ENCODE data around the gene FBP2.
"Not testable (repeated sequence)": the region's sequence is repeated elsewhere in the genome, so short reads cannot be mapped to it uniquely, and the experiment has no call there.

FBP2 gene

GRCh38 chr9:94591876-94592275 is 1.7 kb downstream of the FBP2 start:
- TF ChIP-seq, protein P1, sequence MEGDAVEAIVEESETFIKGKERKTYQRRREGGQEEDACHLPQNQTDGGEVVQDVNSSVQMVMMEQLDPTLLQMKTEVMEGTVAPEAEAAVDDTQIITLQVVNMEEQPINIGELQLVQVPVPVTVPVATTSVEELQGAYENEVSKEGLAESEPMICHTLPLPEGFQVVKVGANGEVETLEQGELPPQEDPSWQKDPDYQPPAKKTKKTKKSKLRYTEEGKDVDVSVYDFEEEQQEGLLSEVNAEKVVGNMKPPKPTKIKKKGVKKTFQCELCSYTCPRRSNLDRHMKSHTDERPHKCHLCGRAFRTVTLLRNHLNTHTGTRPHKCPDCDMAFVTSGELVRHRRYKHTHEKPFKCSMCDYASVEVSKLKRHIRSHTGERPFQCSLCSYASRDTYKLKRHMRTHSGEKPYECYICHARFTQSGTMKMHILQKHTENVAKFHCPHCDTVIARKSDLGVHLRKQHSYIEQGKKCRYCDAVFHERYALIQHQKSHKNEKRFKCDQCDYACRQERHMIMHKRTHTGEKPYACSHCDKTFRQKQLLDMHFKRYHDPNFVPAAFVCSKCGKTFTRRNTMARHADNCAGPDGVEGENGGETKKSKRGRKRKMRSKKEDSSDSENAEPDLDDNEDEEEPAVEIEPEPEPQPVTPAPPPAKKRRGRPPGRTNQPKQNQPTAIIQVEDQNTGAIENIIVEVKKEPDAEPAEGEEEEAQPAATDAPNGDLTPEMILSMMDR (IDR thresholded peaks at IDR 0.05; ENCODE audit: insufficient read depth, missing control alignments): no peak
- FAIRE-seq (no peak), DNase-seq (ENCODE audit: insufficient read length, low spot score) (no peak)

- not testable (repeated sequence) for FAIRE-seq; DNase-seq (ENCODE audit: insufficient read length, low spot score)
Measured at GRCh38 chr9:94591046-94591545, 2.5 kb downstream of the FBP2 start.

DNA sequence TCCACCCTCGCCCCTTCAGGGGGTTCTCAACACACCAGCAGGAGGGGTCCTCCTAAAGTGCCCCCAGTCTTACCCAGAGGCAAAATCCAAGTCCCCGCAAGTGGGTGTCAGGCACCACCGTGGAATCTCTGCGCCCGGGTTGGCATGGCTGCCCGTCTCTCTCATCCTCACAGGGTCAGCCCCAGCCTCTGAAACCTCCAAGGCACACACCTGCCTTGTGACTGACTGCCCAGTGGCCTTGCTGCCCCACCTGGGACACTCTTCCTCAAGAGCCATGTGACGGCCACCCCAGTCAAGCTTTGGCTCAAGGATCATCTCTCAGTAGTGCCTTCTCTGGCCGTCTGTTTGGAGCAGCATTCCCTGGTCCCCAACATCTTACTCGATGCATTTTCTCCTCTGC is 4.9 kb downstream of the FBP2 start:
- TF ChIP-seq, protein P1 (IDR thresholded peaks at IDR 0.05; ENCODE audit: insufficient read depth, missing control alignments): no peak
- FAIRE-seq (no peak), DNase-seq (ENCODE audit: insufficient read length, low spot score) (no peak)

GRCh38 chr9:94586814-94587213 is 6.8 kb downstream of the FBP2 start:
- FAIRE-seq (no peak), DNase-seq (ENCODE audit: insufficient read length, low spot score) (no peak)
- TF ChIP-seq, protein P1 (IDR thresholded peaks at IDR 0.05; ENCODE audit: insufficient read depth, missing control alignments): no peak

GRCh38 chr9:94586316-94586715 is 7.3 kb downstream of the FBP2 start:
- FAIRE-seq (no peak), DNase-seq (ENCODE audit: insufficient read length, low spot score) (no peak)
- TF ChIP-seq, protein P1 (IDR thresholded peaks at IDR 0.05; ENCODE audit: insufficient read depth, missing control alignments): no peak

DNA sequence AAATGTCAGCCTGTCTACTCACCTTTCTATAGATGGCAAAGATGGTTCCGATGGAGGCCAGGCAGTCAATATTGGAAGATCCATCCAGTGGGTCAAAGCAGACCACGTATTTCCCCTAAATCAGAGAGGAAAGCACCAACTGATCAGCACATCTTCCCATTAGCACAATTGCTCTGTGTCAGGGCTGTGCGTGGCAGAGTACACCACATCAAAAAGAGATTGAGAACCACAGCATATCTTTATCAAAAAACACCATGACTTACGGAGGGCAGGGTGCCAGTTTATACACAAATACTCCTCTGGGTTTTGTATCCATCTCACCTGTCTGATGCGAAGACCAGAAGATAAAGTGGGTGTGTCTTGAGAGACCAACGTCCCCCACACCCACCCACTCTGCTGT is 9.1 kb downstream of the FBP2 start:
- no peak for FAIRE-seq

GRCh38 chr9:94581728-94582127 is 11.9 kb downstream of the FBP2 start:
- FAIRE-seq (no peak), DNase-seq (ENCODE audit: insufficient read length, low spot score) (no peak)
- TF ChIP-seq, protein P1 (IDR thresholded peaks at IDR 0.05; ENCODE audit: insufficient read depth, missing control alignments): no peak

More for the DNA sequence above, 9.1 kb downstream of the FBP2 start:
- no peak for DNase-seq (ENCODE audit: insufficient read length, low spot score)
- TF ChIP-seq, protein P1 (IDR thresholded peaks at IDR 0.05; ENCODE audit: insufficient read depth, missing control alignments): no peak

DNA sequence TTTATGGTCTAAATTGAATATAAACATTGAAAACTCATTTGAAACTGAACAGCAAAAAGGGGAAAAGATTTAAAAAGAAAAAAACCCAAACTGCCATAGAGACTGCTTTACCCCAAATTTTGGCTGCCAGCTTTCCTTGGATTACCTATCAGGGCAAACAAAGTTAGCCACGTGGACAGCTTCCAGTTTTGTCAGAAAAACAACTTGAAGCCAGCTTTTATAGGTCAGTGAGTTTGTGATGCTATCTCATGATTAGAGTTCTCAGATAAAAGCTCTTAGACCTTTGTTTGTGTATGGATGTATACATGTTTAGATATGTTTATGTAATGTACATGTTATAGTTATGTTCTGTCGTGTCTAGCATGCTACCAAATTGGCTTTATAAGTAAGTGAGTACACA is 16.1 kb downstream of the FBP2 start:
- TF ChIP-seq, protein P1 (IDR thresholded peaks at IDR 0.05; ENCODE audit: insufficient read depth, missing control alignments): no peak
- FAIRE-seq: no peak
- DNase-seq (ENCODE audit: insufficient read length, low spot score): no peak

All from D721Med (cell line).